Adrenal gland (tissue), 12 donors: ENCODE results near the gene LMCD1. TPM values are rescaled to one million over a fixed set of nuclear protein-coding genes. Genes with fewer than 3 reads are reported as not detected.
A peak's percentile ranks its signal among the peaks of the same experiment; 100 is the strongest.

ENCODE experiments used
- DNase-seq, 7 donors: peaks; one replicate each; pipeline ENCODE4 v3.0.0-alpha.2; 2019 to 2020
- H3K27ac ChIP-seq, 5 donors: fragments of 200-600 bp; sonication (generic) in 4 of 5; 1 replicate in 3 of 5; 2 replicates in 2 of 5; pipeline versions ENCODE4 v1.5.1 to v1.8.0; 2016 to 2020; ENCODE audit warnings: mild to moderate bottlenecking in 1 of 5
- H3K27me3 ChIP-seq: fragments of 200-600 bp; 2 replicates; pipeline ENCODE4 v1.8.0; 2021
- H3K36me3 ChIP-seq, 2 donors: fragments of 200-600 bp; replicated peaks in 1 of 2; 1 replicate in 1 of 2; 2 replicates in 1 of 2; pipeline versions ENCODE4 v1.5.1 to v1.8.0; 2018 to 2022
- H3K4me1 ChIP-seq, 2 donors: fragments of 200-600 bp; replicated peaks in 1 of 2; 1 replicate in 1 of 2; 2 replicates in 1 of 2; pipeline versions ENCODE4 v1.5.1 to v1.8.0; 2018 to 2021
- H3K4me3 ChIP-seq, 4 donors: fragments of 200-600 bp; sonication (generic) in 3 of 4; one replicate each; pipeline ENCODE4 v1.5.1; 2016 to 2018
- H3K9me3 ChIP-seq, 3 donors: fragments of 200-600 bp; sonication (generic) in 1 of 3; replicated peaks in 1 of 3; 1 replicate in 2 of 3; 2 replicates in 1 of 3; pipeline versions ENCODE4 v1.5.1 to v1.8.0; 2016 to 2021
- POLR2A ChIP-seq, 2 donors: fragments of 450-650 bp; IDR thresholded peaks; one replicate each; pipeline ENCODE4 v1.6.1; 2017; ENCODE audit warnings: antibody characterized with exemption in 2 of 2, mild to moderate bottlenecking in 2 of 2, moderate library complexity in 1 of 2
- WGBS, 4 donors: extraction: QIAGEN DNeasy Blood & Tissue Kit in 2 of 4; methylation state at CpG; one replicate each; pipeline versions ENCODE4 v1.1.5 to v1.1.7; 2013 to 2017; 5-methylcytosine and 5-hydroxymethylcytosine counted together
- intact Hi-C, 2 donors: fragments of 100-400 bp; cut with DNase I; formaldehyde crosslinking; loops; one replicate each; pipeline versions ENCODE4 v1.14.1 to v1.15.0; 2022 to 2023
- polyA plus RNA-seq, 3 donors: library from polyadenylated mRNA; stranded (reverse); fragments of 200-250 nt in 2 of 3; fragments of 350-450 nt in 1 of 3; fragmentation: Illumina TruSeq in 1 of 3; extraction: RNeasy Lipid Tissue Mini Kit (QIAGEN cat#74804) in 1 of 3; gene quantifications; one replicate each; pipeline ENCODE4 v1.2.3, GENCODE V29; 2013 to 2014
- total RNA-seq, 9 donors: library from RNA; depleted of rRNA in 4 of 9; stranded (reverse); fragments of >200 nt in 4 of 9; fragments of 120-200 nt in 1 of 9; fragmentation: NEBNext Ultra II Directional in 1 of 9; extraction: Animal tissue kit (Norgen Biotek cat#: 25700) in 1 of 9; gene quantifications; one replicate each; pipeline versions ENCODE4 v1.1.0 to v1.2.4, GENCODE V29; 2013 to 2023
- TF ChIP-seq, protein P1 (sequence below), 6 experiments: fragments of 450-650 bp in 4 of 6; fragments of 200-600 bp in 2 of 6; sonication (generic) in 1 of 6; IDR thresholded peaks; 1 replicate in 5 of 6; 2 replicates in 1 of 6; pipeline versions ENCODE4 v1.5.1 to v1.8.0; 2016 to 2021; ENCODE audit warnings: antibody characterized with exemption in 6 of 6, mild to moderate bottlenecking in 2 of 6, moderate library complexity in 1 of 6
- donor health status: healthy with polysubstance abuse.
- donor health status: Bipolar disorder and iron deficiency.
- donor health status: DM: yes; HTN: yes; CAD: no.
- donor health status: DM: no; HTN: no; CAD: no.
- donor health status: DM: no; HTN: no; CAD: no.
- donor health status: DM: yes; HTN: yes; CAD: no.

The LMCD1 gene
- total and polyA plus RNA-seq, 12 donors: 4.8 to 26.5 (median 16.1) TPM

DNA sequence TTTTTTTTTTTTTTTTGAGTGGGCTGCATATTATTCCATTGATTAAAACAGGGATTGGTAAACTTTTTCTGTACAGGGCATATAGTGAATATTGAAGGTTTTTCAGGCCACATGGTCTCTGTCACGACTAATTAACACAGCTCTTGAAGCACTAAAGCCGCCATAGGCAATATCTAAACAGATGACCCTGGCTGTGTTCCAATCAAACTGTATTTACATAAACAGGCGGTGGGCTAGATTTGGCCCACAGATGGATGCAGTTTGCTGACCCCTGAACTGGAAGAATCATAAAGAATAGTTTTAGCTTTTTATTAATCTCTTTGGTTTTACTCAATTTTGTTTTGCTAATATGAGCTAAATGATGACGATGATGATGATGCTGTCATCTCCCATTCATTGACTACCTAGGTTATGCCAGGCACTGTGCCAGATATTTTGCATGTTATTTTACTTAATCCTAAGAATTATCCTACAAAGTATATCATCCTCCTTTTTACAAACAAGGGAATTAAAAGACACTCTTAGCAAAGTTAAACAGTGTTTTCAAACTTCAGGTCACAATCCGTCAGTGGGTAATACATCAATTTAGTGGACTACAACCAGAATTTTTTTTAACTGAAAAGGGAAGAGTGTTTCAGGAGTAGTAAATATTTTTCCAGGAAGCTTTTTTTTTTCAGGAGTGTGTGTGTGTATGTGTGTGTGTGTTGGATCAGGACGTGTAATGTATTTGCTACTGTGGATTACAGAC is 54.3 kb downstream of the LMCD1 start:
- WGBS, 4 donors: 79 to 87% (median 84%) methylated on average over 6 of the region's 6 CpGs
- no peaks in the 10 kb centered on the region for H3K27me3 ChIP-seq
- intact Hi-C loops: no loop called here
- peaks cover 0 to 29% of the 10 kb centered on the region in 2 donors for H3K4me1 ChIP-seq
- no peak overlapping the region for H3K27ac ChIP-seq
- H3K4me3 ChIP-seq: no peak overlapping the region
- no peaks in the 10 kb centered on the region for H3K36me3 ChIP-seq
- H3K9me3 ChIP-seq: no peaks in the 10 kb centered on the region
- TF ChIP-seq POLR2A (IDR thresholded peaks at IDR 0.05): no peak
- TF ChIP-seq, protein P1, sequence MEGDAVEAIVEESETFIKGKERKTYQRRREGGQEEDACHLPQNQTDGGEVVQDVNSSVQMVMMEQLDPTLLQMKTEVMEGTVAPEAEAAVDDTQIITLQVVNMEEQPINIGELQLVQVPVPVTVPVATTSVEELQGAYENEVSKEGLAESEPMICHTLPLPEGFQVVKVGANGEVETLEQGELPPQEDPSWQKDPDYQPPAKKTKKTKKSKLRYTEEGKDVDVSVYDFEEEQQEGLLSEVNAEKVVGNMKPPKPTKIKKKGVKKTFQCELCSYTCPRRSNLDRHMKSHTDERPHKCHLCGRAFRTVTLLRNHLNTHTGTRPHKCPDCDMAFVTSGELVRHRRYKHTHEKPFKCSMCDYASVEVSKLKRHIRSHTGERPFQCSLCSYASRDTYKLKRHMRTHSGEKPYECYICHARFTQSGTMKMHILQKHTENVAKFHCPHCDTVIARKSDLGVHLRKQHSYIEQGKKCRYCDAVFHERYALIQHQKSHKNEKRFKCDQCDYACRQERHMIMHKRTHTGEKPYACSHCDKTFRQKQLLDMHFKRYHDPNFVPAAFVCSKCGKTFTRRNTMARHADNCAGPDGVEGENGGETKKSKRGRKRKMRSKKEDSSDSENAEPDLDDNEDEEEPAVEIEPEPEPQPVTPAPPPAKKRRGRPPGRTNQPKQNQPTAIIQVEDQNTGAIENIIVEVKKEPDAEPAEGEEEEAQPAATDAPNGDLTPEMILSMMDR (IDR thresholded peaks at IDR 0.05): no peak
- DNase-seq: no peak

DNA sequence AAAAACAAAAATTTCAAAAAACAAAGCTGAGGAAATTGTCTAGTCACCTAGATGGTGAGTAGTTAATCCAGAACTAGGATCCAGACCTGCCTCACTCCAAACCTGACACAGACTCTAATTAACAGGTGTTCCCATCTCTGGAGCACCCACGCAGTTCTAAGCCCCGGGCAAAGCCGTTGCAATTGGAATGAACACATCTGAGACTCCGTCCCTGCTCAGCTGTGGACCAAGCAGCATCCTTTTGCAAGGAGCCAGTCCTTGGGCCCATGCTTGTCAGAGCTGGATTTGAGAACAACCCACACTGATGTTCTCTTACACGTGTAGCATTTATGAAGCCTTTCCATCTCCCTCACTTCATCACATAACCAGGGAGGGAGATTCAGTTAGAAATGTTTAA is 54.8 kb downstream of the LMCD1 start:
- TF ChIP-seq POLR2A (IDR thresholded peaks at IDR 0.05): no peak
- TF ChIP-seq, protein P1 (IDR thresholded peaks at IDR 0.05): no peak
- H3K4me1 ChIP-seq: peaks cover 0 to 29% of the 10 kb centered on the region in 2 donors
- DNase-seq: no peak
- no peaks in the 10 kb centered on the region for H3K36me3 ChIP-seq
- H3K27ac ChIP-seq: peak overlapping the region in 1 of 5 donors; percentile 43
- H3K27me3 ChIP-seq: no peaks in the 10 kb centered on the region
- no peak overlapping the region for H3K4me3 ChIP-seq
- intact Hi-C loops: no loop called here
- H3K9me3 ChIP-seq: no peaks in the 10 kb centered on the region
- 77 to 89% (median 83%) methylated on average over 5 of the region's 5 CpGs for WGBS, 4 donors

DNA sequence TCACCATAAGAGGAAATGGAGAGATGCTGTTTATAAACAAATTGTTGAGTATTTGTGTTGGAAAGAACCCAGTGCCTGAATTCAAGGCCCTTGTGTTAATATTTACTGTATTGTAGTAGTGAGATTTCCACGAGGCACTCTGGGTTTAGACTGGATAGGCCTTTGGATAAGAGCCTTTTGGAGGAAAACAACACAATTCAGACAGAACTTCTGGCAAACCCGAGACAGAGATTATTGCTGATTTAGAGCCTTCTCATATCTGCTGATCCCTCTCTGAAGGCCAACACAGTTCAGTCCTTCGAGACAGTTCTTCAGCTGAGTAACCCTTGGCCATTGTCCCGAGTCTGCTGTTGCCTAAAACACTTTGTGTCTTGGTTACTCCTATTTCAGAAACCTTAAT is 55.7 kb downstream of the LMCD1 start:
- intact Hi-C loops: no loop called here
- TF ChIP-seq, protein P1 (IDR thresholded peaks at IDR 0.05): no peak
- TF ChIP-seq POLR2A (IDR thresholded peaks at IDR 0.05): no peak
- Histone ChIP-seq H3K36me3 (no peaks in the 10 kb centered on the region), H3K27ac (peak overlapping the region in 1 of 5 donors; percentile 43), H3K9me3 (no peaks in the 10 kb centered on the region), H3K27me3 (no peaks in the 10 kb centered on the region), H3K4me1 (peaks cover 0 to 29% of the 10 kb centered on the region in 2 donors), H3K4me3 (no peak overlapping the region)
- peak; percentile 49 to 75 (median 68) for DNase-seq
- 26 to 36% (median 31%) methylated on average over 4 of the region's 4 CpGs for WGBS, 4 donors

DNA sequence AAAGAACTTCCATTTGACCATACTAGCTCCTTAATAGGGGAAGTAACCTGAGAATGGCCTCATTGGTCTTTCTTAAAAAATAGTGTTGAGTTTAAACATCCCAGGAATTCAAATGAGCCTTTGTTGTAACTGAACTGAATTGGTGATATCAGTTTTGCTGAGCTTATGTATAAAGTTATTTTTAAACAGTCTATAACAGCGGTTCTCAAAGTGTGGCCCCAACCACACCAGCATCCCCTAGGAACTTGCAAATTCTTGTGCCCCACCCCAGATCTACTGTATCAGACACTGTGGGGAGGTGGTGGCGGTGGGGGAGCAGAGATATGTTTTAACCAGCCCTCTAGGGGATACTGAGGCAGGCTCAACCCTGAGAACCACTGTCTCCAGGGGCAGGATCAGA is 57.0 kb downstream of the LMCD1 start:
- Histone ChIP-seq H3K9me3 (no peaks in the 10 kb centered on the region), H3K4me1 (peaks cover 0 to 29% of the 10 kb centered on the region in 2 donors)
- intact Hi-C loops: no loop called here

More for the DNA sequence above, 57.0 kb downstream of the LMCD1 start:
- H3K27me3 ChIP-seq: no peaks in the 10 kb centered on the region
- WGBS, 4 donors: 40 to 98% (median 93%) methylated on average over 2 of the region's 2 CpGs
- no peak for TF ChIP-seq POLR2A (IDR thresholded peaks at IDR 0.05)
- TF ChIP-seq, protein P1 (IDR thresholded peaks at IDR 0.05): no peak
- H3K27ac ChIP-seq: no peak overlapping the region
- H3K36me3 ChIP-seq: no peaks in the 10 kb centered on the region
- H3K4me3 ChIP-seq: no peak overlapping the region
- no peak for DNase-seq
